ENCODE data around the gene PRDM13.

DNA sequence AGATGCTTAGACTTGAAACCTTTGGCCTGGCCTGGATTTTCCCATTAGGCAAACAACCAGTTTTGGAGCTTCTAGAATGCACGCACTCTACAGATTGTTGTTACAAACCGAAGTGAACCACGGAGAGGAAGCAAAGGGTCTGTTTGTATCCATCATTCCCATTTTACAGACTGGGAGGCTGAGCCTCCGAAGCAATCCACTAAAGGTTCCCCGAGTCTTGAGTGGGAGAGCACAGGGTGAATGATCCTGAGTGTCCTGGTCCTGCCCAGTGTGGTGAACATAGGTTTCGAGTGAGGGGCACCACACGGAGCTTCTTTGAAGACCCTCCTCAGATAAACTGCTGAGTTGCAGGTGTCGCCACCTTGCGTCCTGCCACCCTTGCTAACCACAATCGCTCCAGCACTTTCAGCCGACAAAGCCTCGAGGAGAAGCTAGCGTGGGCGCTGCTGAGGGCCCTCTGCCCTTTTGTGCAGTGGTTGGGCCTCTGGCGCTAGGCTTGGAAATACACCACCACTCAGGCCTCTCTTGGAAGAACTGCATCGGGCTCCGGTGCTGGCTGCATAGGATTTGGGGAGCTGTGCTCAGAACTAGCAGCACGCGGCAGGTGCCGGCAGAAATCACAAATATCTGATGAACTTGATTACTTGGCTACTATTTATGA lies 1.4 kb upstream of the PRDM13 start:
- TF ChIP-seq ATF3 (IDR thresholded peaks at IDR 0.05; ENCODE audit: borderline replicate concordance, extremely low read depth, low read depth, low read length) (no peak), FOS (IDR thresholded peaks at IDR 0.05; ENCODE audit: borderline replicate concordance, extremely low read depth, insufficient read length) (no peak), EZH2 (IDR thresholded peaks at IDR 0.05; ENCODE audit: borderline replicate concordance, control insufficient read depth, low read depth, low read length) (no peak)

Measured in GM12878 (cell line).